Testis (tissue), 3 donors: Measurements from ENCODE around the gene WBP1. TPM values are rescaled to one million over a fixed set of nuclear protein-coding genes. Genes with fewer than 3 reads are reported as not detected.
"Not testable (repeated sequence)": the region's sequence is repeated elsewhere in the genome, so short reads cannot be mapped to it uniquely, and the experiment has no call there.

Source experiments
- DNase-seq: peaks from one replicate; pipeline ENCODE4 v3.0.0-alpha.2; 2019
- H3K27ac ChIP-seq, 2 donors: fragments of 200-600 bp; sonication (generic); one replicate each; pipeline ENCODE4 v1.5.1; 2019
- H3K27me3 ChIP-seq: fragments of 200-600 bp; sonication (generic); one replicate; pipeline ENCODE4 v1.5.1; 2019
- H3K36me3 ChIP-seq: fragments of 200-600 bp; sonication (generic); one replicate; pipeline ENCODE4 v1.5.1; 2017; ENCODE audit warnings: low read depth; ENCODE audit errors: missing control alignments
- H3K4me1 ChIP-seq: fragments of 200-600 bp; sonication (generic); one replicate; pipeline ENCODE4 v1.5.1; 2019
- H3K4me3 ChIP-seq, 2 donors: fragments of 200-600 bp; sonication (generic); one replicate each; pipeline ENCODE4 v1.5.1; 2017 to 2019
- H3K9me3 ChIP-seq: fragments of 200-600 bp; sonication (generic); one replicate; pipeline ENCODE4 v1.5.1; 2017
- CTCF ChIP-seq, 3 experiments: fragments of 450-650 bp in 2 of 3; fragments of 200-600 bp in 1 of 3; sonication (generic) in 1 of 3; IDR thresholded peaks; one replicate each; pipeline ENCODE4 v1.5.1; 2016 to 2019; ENCODE audit warnings: antibody characterized with exemption in 3 of 3, mild to moderate bottlenecking in 2 of 3, moderate library complexity in 1 of 3
- POLR2A ChIP-seq: fragments of 450-650 bp; IDR thresholded peaks from one replicate; pipeline ENCODE4 v1.6.1; 2017; ENCODE audit warnings: antibody characterized with exemption, mild to moderate bottlenecking, moderate library complexity
- WGBS, 2 donors: methylation state at CpG; one replicate each; pipeline ENCODE4 v1.1.5; 2018; 5-methylcytosine and 5-hydroxymethylcytosine counted together
- intact Hi-C: fragments of 100-400 bp; cut with DNase I; formaldehyde crosslinking; loops from one replicate; pipeline ENCODE4 v1.15.1; 2023; ENCODE audit warnings: low total_unique reads
- polyA plus RNA-seq: library from polyadenylated mRNA; stranded (reverse); fragments of 350-450 nt; fragmentation: Illumina TruSeq; extraction: RNeasy Lipid Tissue Mini Kit (QIAGEN cat#74804); gene quantifications from one replicate; pipeline ENCODE4 v1.2.3, GENCODE V29; 2014; ENCODE audit warnings: low read depth, low replicate concordance; ENCODE audit not compliant: insufficient read depth
- total RNA-seq, 2 donors: library from RNA; depleted of rRNA; stranded (reverse); fragments of >200 nt; gene quantifications; one replicate each; pipeline ENCODE4 v1.2.3, GENCODE V29; 2016

The WBP1 gene
- total and polyA plus RNA-seq, 3 donors from 2014 or later, result 73.8 to 84.3 (median 80.8) TPM

- Histone ChIP-seq H3K27ac (peak overlapping the region; percentile 84 to 86), H3K27me3 (no peaks in the 10 kb centered on the region), H3K36me3 (no peaks in the 10 kb centered on the region), H3K4me1 (peaks cover 30% of the 10 kb centered on the region), H3K9me3 (no peaks in the 10 kb centered on the region), H3K4me3 (peak overlapping the region; percentile 39 to 66)
- 8 to 11% methylated on average over 14 of the region's 14 CpGs for WGBS, 2 donors
- intact Hi-C loops, result no loop called here
- TF ChIP-seq POLR2A (no peak), CTCF (IDR thresholded peaks at IDR 0.05) (no peak)
- peak; percentile 58 for DNase-seq
Observed at GRCh38 chr2:74439803-74440377, 18.3 kb upstream of the WBP1 start.

GRCh38 chr2:74440378-74441169 lies 17.7 kb upstream of the WBP1 start:
- Histone ChIP-seq H3K4me3 (peak overlapping the region; percentile 39 to 66), H3K4me1 (peaks cover 30% of the 10 kb centered on the region), H3K27me3 (no peaks in the 10 kb centered on the region), H3K9me3 (no peaks in the 10 kb centered on the region), H3K36me3 (no peaks in the 10 kb centered on the region), H3K27ac (peak overlapping the region; percentile 84 to 86)
- peak; percentile 82 for DNase-seq
- WGBS, 2 donors, result 1 to 7% methylated on average over 15 to 45 of the region's 45 CpGs
- intact Hi-C loops, result no loop called here
- TF ChIP-seq CTCF (IDR thresholded peaks at IDR 0.05) (peak in 2 of 3 experiments; percentile 20 to 29), POLR2A (no peak)

GRCh38 chr2:74441170-74441689 lies 17.0 kb upstream of the WBP1 start:
- Histone ChIP-seq H3K4me1 (peaks cover 30% of the 10 kb centered on the region), H3K36me3 (no peaks in the 10 kb centered on the region), H3K4me3 (peak overlapping the region; percentile 39 to 66), H3K27me3 (no peaks in the 10 kb centered on the region), H3K9me3 (no peaks in the 10 kb centered on the region), H3K27ac (peak overlapping the region; percentile 84 to 86)
- peak; percentile 37 for DNase-seq
- WGBS, 2 donors, result 16 to 20% methylated on average over 18 to 33 of the region's 33 CpGs
- no peak for TF ChIP-seq POLR2A
- no peak for TF ChIP-seq CTCF (IDR thresholded peaks at IDR 0.05)
- intact Hi-C loops, result no loop called here

- Histone ChIP-seq H3K27me3 (no peaks in the 10 kb centered on the region), H3K4me3 (peak within 1 kb of the TSS; percentile 39 to 66), H3K27ac (peak within 1 kb of the TSS; percentile 84 to 86), H3K9me3 (no peaks in the 10 kb centered on the region), H3K4me1 (peaks cover 30% of the 10 kb centered on the region), H3K36me3 (no peaks in the 10 kb centered on the region)
- TF ChIP-seq CTCF (IDR thresholded peaks at IDR 0.05), result no peak
- no peak for TF ChIP-seq POLR2A
- DNase-seq, result peak; percentile 46
- intact Hi-C loops, result no loop called here
- WGBS, 2 donors, result 8 to 14% methylated on average over 19 to 45 of the region's 75 CpGs
Observed at GRCh38 chr2:74441690-74442482, 16.4 kb upstream of the WBP1 start, which contains the start of gene RTKN. Gene RTKN (minus strand): TSS chr2:74441937. CDS start chr2:74441816, 121 bp downstream.

- H3K36me3 ChIP-seq, H3K27me3 ChIP-seq, intact Hi-C loops, H3K9me3 ChIP-seq, H3K27ac ChIP-seq, DNase-seq: not testable (repeated sequence)
- WGBS, 2 donors, result 72 to 76% methylated on average over 16 of the region's 16 CpGs
- peaks cover 30% of the 10 kb centered on the region for H3K4me1 ChIP-seq
- H3K4me3 ChIP-seq, result peak overlapping the region; percentile 39 to 66
Observed at GRCh38 chr2:74442483-74443297, 15.5 kb upstream of the WBP1 start.
